ENCODE measurements around the gene CDHR2.
A peak's percentile ranks its signal among the peaks of the same experiment; 100 is the strongest.

Gene CDHR2

GRCh38 chr5:176548967-176549444 lies at the start of gene CDHR2:
Gene CDHR2 (plus strand): TSS chr5:176549342. CDS start chr5:176565353, 16,011 bp downstream.
- DNase-seq, result no peak

GRCh38 chr5:176500511-176500910 lies 48.6 kb upstream of the CDHR2 start:
- no peak for DNase-seq

- DNase-seq, result no peak
These were observed 47.8 kb upstream of the CDHR2 start for GRCh38 chr5:176501333-176501732.

GRCh38 chr5:176503496-176503895 lies 45.6 kb upstream of the CDHR2 start:
- DNase-seq, result no peak

GRCh38 chr5:176507911-176508310 lies 41.2 kb upstream of the CDHR2 start:
- peak in 1 of 14 donors; percentile 19 for DNase-seq

GRCh38 chr5:176508603-176509002 lies 40.5 kb upstream of the CDHR2 start:
- no peak for DNase-seq

- no peak for DNase-seq
These were observed 35.4 kb upstream of the CDHR2 start for GRCh38 chr5:176513788-176514187.

GRCh38 chr5:176514244-176514950 lies 34.7 kb upstream of the CDHR2 start:
- DNase-seq, result no peak

- DNase-seq, result no peak
These were observed 33.7 kb upstream of the CDHR2 start for GRCh38 chr5:176515396-176515795.

- DNase-seq, result no peak
These were observed 32.0 kb upstream of the CDHR2 start for GRCh38 chr5:176517053-176517661.

- no peak for DNase-seq
These were observed 29.1 kb upstream of the CDHR2 start for GRCh38 chr5:176519810-176520720.

GRCh38 chr5:176521286-176521685 lies 27.9 kb upstream of the CDHR2 start:
- DNase-seq, result no peak

- DNase-seq, result no peak
These were observed 27.4 kb upstream of the CDHR2 start for GRCh38 chr5:176521699-176522263.

- DNase-seq, result no peak
These were observed 25.0 kb upstream of the CDHR2 start for GRCh38 chr5:176524138-176524537.

- DNase-seq, result no peak
These were observed 24.2 kb upstream of the CDHR2 start for GRCh38 chr5:176524987-176525386.

- no peak for DNase-seq
These were observed 23.5 kb upstream of the CDHR2 start for GRCh38 chr5:176525677-176526076.

- no peak for DNase-seq
These were observed 22.7 kb upstream of the CDHR2 start for GRCh38 chr5:176526462-176526861.

- DNase-seq, result no peak
These were observed 21.6 kb upstream of the CDHR2 start for GRCh38 chr5:176527246-176528222.

- DNase-seq, result no peak
These were observed 20.8 kb upstream of the CDHR2 start for GRCh38 chr5:176528301-176528700.

GRCh38 chr5:176528761-176529115 lies 20.4 kb upstream of the CDHR2 start:
- DNase-seq, result no peak

- no peak for DNase-seq
These were observed 19.9 kb upstream of the CDHR2 start for GRCh38 chr5:176529116-176529740.

Measured in C1 segment of cervical spinal cord (tissue), 14 donors.